ENCODE results near the gene LRRC51. TPM values are rescaled to one million over a fixed set of nuclear protein-coding genes. Genes with fewer than 3 reads are reported as not detected.
A peak's percentile ranks its signal among the peaks of the same experiment; 100 is the strongest.

The LRRC51 gene
- total RNA-seq, 2 experiments from 2014 or later, result 7.0 to 7.7 TPM

DNA sequence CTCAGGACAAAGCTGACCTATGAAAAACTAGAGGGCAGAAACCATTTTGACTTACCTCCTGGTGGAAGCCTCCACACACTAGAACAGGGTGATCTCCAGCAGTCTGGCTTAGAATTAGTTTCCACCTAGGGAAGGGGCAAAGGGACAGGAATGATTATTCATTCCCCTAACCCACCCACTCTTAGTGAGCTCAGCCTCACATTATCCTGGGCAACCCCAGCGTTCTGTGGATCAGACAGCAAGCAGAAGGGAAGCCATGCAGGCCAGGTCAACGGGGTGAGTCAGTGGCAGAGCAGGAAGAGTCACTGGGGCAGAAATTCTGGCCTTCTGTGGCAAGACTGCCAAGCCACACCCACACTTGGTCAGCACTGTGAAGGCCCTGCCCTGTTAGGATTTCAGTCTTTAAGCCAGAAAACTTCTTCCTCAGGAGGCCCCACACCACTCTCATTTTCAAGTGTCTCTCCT is 10.8 kb upstream of the LRRC51 start:
- H3K9me3 Mint-ChIP-seq, result no peaks in the 10 kb centered on the region
- ATAC-seq (no peak), DNase-seq (no peak)
- POLR2A ChIA-PET, result interaction anchor here (0.6 to 1.4 kb wide), 2 partner anchors 9 to 29 kb away, joined by 3 to 4 read pairs; no protein-coding TSS in a partner anchor
- no peak overlapping the region for H3K4me3 Mint-ChIP-seq
- peak overlapping the region; percentile 33 for H3K27ac Mint-ChIP-seq
- CTCF ChIA-PET, result interaction anchor here (3.2 kb wide), 1 partner anchor 44 kb away, joined by 20 read pairs; no protein-coding TSS in a partner anchor
- TF ChIP-seq, protein P1, sequence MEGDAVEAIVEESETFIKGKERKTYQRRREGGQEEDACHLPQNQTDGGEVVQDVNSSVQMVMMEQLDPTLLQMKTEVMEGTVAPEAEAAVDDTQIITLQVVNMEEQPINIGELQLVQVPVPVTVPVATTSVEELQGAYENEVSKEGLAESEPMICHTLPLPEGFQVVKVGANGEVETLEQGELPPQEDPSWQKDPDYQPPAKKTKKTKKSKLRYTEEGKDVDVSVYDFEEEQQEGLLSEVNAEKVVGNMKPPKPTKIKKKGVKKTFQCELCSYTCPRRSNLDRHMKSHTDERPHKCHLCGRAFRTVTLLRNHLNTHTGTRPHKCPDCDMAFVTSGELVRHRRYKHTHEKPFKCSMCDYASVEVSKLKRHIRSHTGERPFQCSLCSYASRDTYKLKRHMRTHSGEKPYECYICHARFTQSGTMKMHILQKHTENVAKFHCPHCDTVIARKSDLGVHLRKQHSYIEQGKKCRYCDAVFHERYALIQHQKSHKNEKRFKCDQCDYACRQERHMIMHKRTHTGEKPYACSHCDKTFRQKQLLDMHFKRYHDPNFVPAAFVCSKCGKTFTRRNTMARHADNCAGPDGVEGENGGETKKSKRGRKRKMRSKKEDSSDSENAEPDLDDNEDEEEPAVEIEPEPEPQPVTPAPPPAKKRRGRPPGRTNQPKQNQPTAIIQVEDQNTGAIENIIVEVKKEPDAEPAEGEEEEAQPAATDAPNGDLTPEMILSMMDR (IDR thresholded peaks at IDR 0.05), result no peak
- H3K4me1 Mint-ChIP-seq (ENCODE audit: low read depth), result peaks cover 36% of the 10 kb centered on the region
- no peaks in the 10 kb centered on the region for H3K27me3 Mint-ChIP-seq
- intact Hi-C loops (cut with micrococcal nuclease), result no loop called here
- peaks cover 21% of the 10 kb centered on the region for H3K36me3 Mint-ChIP-seq (ENCODE audit: low read depth)

DNA sequence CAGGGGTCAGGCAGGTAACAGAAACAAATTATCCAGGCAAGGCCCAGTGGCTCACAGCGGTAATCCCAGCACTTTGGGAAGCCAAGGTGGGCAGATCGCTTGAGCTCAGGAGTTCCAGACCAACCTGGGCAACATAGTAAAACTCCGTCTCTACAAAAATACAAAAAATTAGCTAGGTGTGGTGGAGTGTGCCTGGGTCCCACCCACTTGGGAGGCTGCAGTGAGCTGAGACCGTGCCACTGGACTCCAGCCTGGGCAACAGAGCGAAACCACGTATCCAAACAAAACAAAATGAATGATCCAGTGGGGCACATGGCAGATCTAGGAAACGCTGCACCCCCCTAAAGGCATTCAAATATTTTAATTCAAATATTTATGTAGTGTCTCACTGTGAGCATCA is 10.2 kb upstream of the LRRC51 start:
- CTCF ChIA-PET, result no interaction called here
- Mint-ChIP-seq H3K9me3 (no peaks in the 10 kb centered on the region), H3K27ac (peak overlapping the region; percentile 27), H3K36me3 (ENCODE audit: low read depth) (peaks cover 21% of the 10 kb centered on the region), H3K27me3 (no peaks in the 10 kb centered on the region), H3K4me1 (ENCODE audit: low read depth) (peaks cover 39% of the 10 kb centered on the region), H3K4me3 (no peak overlapping the region)
- TF ChIP-seq, protein P1 (IDR thresholded peaks at IDR 0.05), result no peak
- POLR2A ChIA-PET, result interaction anchor here (1.4 kb wide), 1 partner anchor 28 kb away, joined by 3 read pairs; no protein-coding TSS in a partner anchor
- intact Hi-C loops (cut with micrococcal nuclease), result no loop called here
- ATAC-seq, result no peak
- DNase-seq, result no peak

DNA sequence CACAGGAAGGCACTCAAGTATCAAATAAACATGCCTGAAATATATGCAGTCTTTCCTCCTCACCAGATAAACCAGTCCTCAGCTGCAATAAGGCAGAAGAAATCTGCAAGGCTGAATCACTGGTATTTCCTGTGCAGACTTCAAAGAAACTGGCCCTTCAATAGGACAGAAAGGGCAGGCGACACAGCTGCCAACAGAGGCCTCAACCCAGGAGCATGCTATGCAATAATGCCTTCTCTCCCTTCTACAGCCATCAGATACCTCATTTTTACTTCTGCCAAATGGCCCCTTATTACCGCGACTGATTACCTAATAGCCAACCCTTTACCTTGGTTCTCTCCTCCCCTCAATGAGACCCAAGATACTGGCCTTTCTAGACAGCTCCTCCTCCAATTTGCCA is 8.3 kb upstream of the LRRC51 start:
- H3K27ac Mint-ChIP-seq, result peak overlapping the region; percentile 48
- ATAC-seq, result peak; percentile 88
- H3K9me3 Mint-ChIP-seq, result no peaks in the 10 kb centered on the region
- TF ChIP-seq, protein P1 (IDR thresholded peaks at IDR 0.05), result no peak
- intact Hi-C loops (cut with micrococcal nuclease), result no loop called here
- H3K36me3 Mint-ChIP-seq (ENCODE audit: low read depth), result peaks cover 20% of the 10 kb centered on the region
- POLR2A ChIA-PET, result interaction anchor here (0.7 to 1.3 kb wide), 4 partner anchors 10 to 26 kb away, joined by 3 read pairs; no protein-coding TSS in a partner anchor
- CTCF ChIA-PET, result interaction anchor here (1.0 to 1.5 kb wide), 3 partner anchors 15 to 71 kb away, joined by 3 to 4 read pairs (median 4); no protein-coding TSS in a partner anchor
- peaks cover 42% of the 10 kb centered on the region for H3K4me1 Mint-ChIP-seq (ENCODE audit: low read depth)
- H3K4me3 Mint-ChIP-seq, result no peak overlapping the region
- H3K27me3 Mint-ChIP-seq, result no peaks in the 10 kb centered on the region
- peak; percentile 33 for DNase-seq

DNA sequence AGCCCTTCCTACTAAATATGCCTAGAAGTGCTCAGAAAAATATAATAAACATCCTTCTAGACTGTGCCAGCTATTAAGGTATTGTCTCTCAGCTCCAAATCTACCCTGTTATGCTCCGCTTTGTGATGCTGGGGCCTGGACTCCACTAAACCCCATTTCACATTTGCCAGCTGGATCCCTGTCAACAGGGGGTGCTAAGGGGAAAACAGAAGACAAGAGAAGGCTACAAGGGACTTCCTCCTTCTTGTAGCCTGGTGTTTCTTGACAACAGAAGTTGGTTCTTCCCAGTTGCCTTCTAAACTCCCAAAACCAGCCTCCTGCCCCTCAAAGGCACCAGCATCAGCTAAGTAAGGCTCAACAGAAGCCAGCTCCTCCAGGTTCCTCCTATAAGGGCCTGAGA is 5.5 kb upstream of the LRRC51 start:
- no peak for ATAC-seq
- intact Hi-C loops (cut with micrococcal nuclease), result no loop called here
- TF ChIP-seq, protein P1 (IDR thresholded peaks at IDR 0.05), result no peak
- Mint-ChIP-seq H3K27ac (no peak overlapping the region), H3K27me3 (no peaks in the 10 kb centered on the region), H3K36me3 (ENCODE audit: low read depth) (peaks cover 17% of the 10 kb centered on the region), H3K4me3 (no peak overlapping the region), H3K9me3 (no peaks in the 10 kb centered on the region), H3K4me1 (ENCODE audit: low read depth) (peaks cover 41% of the 10 kb centered on the region)
- ChIA-PET CTCF (interaction anchor here (1.2 to 1.5 kb wide), 2 partner anchors 25 to 50 kb away, joined by 3 to 7 read pairs; no protein-coding TSS in a partner anchor), POLR2A (interaction anchor here (0.8 to 2.1 kb wide), 4 partner anchors 10 to 150 kb away, joined by 3 to 5 read pairs (median 3); no protein-coding TSS in a partner anchor)
- no peak for DNase-seq

DNA sequence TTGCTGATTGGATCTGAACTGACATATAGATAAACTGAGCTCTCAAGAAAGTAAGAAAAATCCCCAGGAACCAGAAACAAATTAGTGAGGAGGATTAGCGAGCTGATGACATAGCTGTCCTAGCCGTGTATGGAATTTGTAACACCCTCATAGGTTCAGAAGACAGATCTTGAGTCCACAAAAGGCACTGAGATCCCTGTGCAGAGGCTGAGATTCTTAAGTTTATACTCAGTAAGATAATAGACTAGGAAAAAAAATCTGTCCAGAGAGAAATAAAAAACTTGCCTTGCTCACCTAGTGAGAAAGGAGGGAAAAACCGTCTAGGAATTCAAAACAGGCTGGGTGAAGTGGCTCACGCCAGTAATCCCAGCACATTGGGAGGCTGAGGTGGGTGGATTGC is 4.9 kb upstream of the LRRC51 start:
- DNase-seq (no peak), ATAC-seq (no peak)
- Mint-ChIP-seq H3K27me3 (no peaks in the 10 kb centered on the region), H3K4me3 (no peak overlapping the region), H3K4me1 (ENCODE audit: low read depth) (peaks cover 38% of the 10 kb centered on the region), H3K36me3 (ENCODE audit: low read depth) (peaks cover 19% of the 10 kb centered on the region), H3K27ac (no peak overlapping the region), H3K9me3 (no peaks in the 10 kb centered on the region)
- ChIA-PET POLR2A (interaction anchor here (0.8 to 1.1 kb wide), 2 partner anchors 23 to 150 kb away, joined by 3 read pairs; no protein-coding TSS in a partner anchor), CTCF (interaction anchor here (1.2 to 1.5 kb wide), 2 partner anchors 25 to 51 kb away, joined by 3 to 7 read pairs; no protein-coding TSS in a partner anchor)
- TF ChIP-seq, protein P1 (IDR thresholded peaks at IDR 0.05), result no peak
- intact Hi-C loops (cut with micrococcal nuclease), result no loop called here
